Psoas muscle (tissue), 8 donors: ENCODE data around the gene ARAP1. TPM values are rescaled to one million over a fixed set of nuclear protein-coding genes. Genes with fewer than 3 reads are reported as not detected.
A peak's percentile ranks its signal among the peaks of the same experiment; 100 is the strongest.

Experiments used
- ATAC-seq, 4 donors: fragments of 200-7000 bp; cut with Tn5 transposase; one replicate each; pipeline ENCODE4 v1.9.1; 2020; ENCODE audit warnings: moderate library complexity in 3 of 4, mild to moderate bottlenecking in 2 of 4
- DNase-seq, 2 donors: peaks; one replicate each; pipeline ENCODE4 v3.0.0-alpha.2; 2020
- H3K27ac ChIP-seq: fragments of 200-600 bp; one replicate; pipeline ENCODE4 v1.8.0; 2022
- H3K27me3 ChIP-seq, 3 donors: fragments of 200-600 bp in 1 of 3; one replicate each; pipeline versions ENCODE4 v1.6.1 to v1.8.0; 2013 to 2022; ENCODE audit warnings: low read length in 2 of 3, mild to moderate bottlenecking in 2 of 3, moderate library complexity in 1 of 3; ENCODE audit not compliant: insufficient read depth in 3 of 3
- H3K36me3 ChIP-seq, 2 donors: fragments of 200-600 bp in 1 of 2; one replicate each; pipeline versions ENCODE4 v1.6.1 to v1.8.0; 2013 to 2022; ENCODE audit warnings: low read depth in 1 of 2, mild to moderate bottlenecking in 1 of 2, moderate library complexity in 1 of 2; ENCODE audit not compliant: insufficient read depth in 1 of 2
- H3K4me1 ChIP-seq: fragments of 200-600 bp; one replicate; pipeline ENCODE4 v1.8.0; 2022
- H3K4me3 ChIP-seq: fragments of 200-600 bp; one replicate; pipeline ENCODE4 v1.8.0; 2022; ENCODE audit warnings: mild to moderate bottlenecking
- H3K9me3 ChIP-seq: fragments of 200-600 bp; one replicate; pipeline ENCODE4 v1.8.0; 2022
- CTCF ChIP-seq: fragments of 200-600 bp; IDR thresholded peaks from one replicate; pipeline ENCODE4 v1.8.0; 2022; ENCODE audit warnings: antibody characterized with exemption
- WGBS, 3 donors: extraction: QIAGEN DNeasy Blood & Tissue Kit; methylation state at CpG; one replicate each; pipeline versions ENCODE4 v1.1.6 to v1.1.7; 2013; 5-methylcytosine and 5-hydroxymethylcytosine counted together
- intact Hi-C, 2 donors: fragments of 100-400 bp; cut with DNase I; formaldehyde crosslinking; loops; one replicate each; pipeline versions ENCODE4 v1.11.0 to v1.14.2; 2022
- polyA plus RNA-seq, 3 donors: library from polyadenylated mRNA; stranded (reverse); fragments of 200-250 nt; gene quantifications; one replicate each; pipeline ENCODE4 v1.2.3, GENCODE V29; 2013
- total RNA-seq, 4 donors: library from RNA; stranded (reverse); fragmentation: NEBNext Ultra II Directional in 2 of 4; extraction: Animal tissue kit (Norgen Biotek cat#: 25700) in 2 of 4; gene quantifications; one replicate each; pipeline versions ENCODE4 v1.2.1 to v1.2.4, GENCODE V29; 2021 to 2023
- donor health status: healthy with polysubstance abuse.
- donor health status: DM: no; HTN: no; CAD: no; lungs with moderate emphysema.
- donor health status: Bipolar disorder and iron deficiency.
- donor health status: healthy.
- donor health status: DM: yes; HTN: yes; CAD: no.
- donor health status: DM: no; HTN: no; CAD: no.
- donor health status: DM: no; HTN: no; CAD: no.
- donor health status: DM: yes; HTN: yes; CAD: no.

Gene ARAP1
- total and polyA plus RNA-seq, 7 donors = 16.0 to 27.5 (median 18.6) TPM

- H3K27ac ChIP-seq = peak overlapping the region; percentile 9
- no peak for ATAC-seq
- intact Hi-C loops = no loop called here
Observed at GRCh38 chr11:72739240-72740059, 12.8 kb downstream of the ARAP1 start.

GRCh38 chr11:72738199-72739141 is 13.7 kb downstream of the ARAP1 start:
- H3K4me3 ChIP-seq = peak overlapping the region; percentile 4
- H3K4me1 ChIP-seq = peaks cover 12% of the 10 kb centered on the region
- H3K9me3 ChIP-seq = no peaks in the 10 kb centered on the region
- no peaks in the 10 kb centered on the region for H3K27me3 ChIP-seq
- intact Hi-C loops = no loop called here
- no peak for TF ChIP-seq CTCF
- peak in 1 of 4 donors; percentile 22 for ATAC-seq
- H3K27ac ChIP-seq = no peak overlapping the region
- peak; percentile 52 to 63 for DNase-seq
- H3K36me3 ChIP-seq = no peaks in the 10 kb centered on the region
- WGBS, 3 donors = 89 to 93% (median 90%) methylated on average over 11 of the region's 11 CpGs

More at GRCh38 chr11:72739240-72740059, 12.8 kb downstream of the ARAP1 start:
- TF ChIP-seq CTCF = no peak
- 87 to 93% (median 88%) methylated on average over 10 of the region's 10 CpGs for WGBS, 3 donors
- H3K4me3 ChIP-seq = no peak overlapping the region
- peaks cover 12% of the 10 kb centered on the region for H3K4me1 ChIP-seq
- H3K36me3 ChIP-seq = no peaks in the 10 kb centered on the region
- peak in 1 of 2 donors; percentile 51 for DNase-seq
- H3K27me3 ChIP-seq = no peaks in the 10 kb centered on the region
- H3K9me3 ChIP-seq = no peaks in the 10 kb centered on the region

- no peak for ATAC-seq
- 94 to 100% (median 95%) methylated on average over 1 of the region's 1 CpG for WGBS, 3 donors
- H3K36me3 ChIP-seq = no peaks in the 10 kb centered on the region
- DNase-seq = peak in 1 of 2 donors; percentile 6
- no peak overlapping the region for H3K4me3 ChIP-seq
- no peak for TF ChIP-seq CTCF
- intact Hi-C loops = no loop called here
- no peaks in the 10 kb centered on the region for H3K9me3 ChIP-seq
- H3K4me1 ChIP-seq = peaks cover 7% of the 10 kb centered on the region
- peak overlapping the region; percentile 61 for H3K27ac ChIP-seq
- H3K27me3 ChIP-seq = no peaks in the 10 kb centered on the region
Observed at GRCh38 chr11:72737336-72737735, 14.9 kb downstream of the ARAP1 start.

DNA sequence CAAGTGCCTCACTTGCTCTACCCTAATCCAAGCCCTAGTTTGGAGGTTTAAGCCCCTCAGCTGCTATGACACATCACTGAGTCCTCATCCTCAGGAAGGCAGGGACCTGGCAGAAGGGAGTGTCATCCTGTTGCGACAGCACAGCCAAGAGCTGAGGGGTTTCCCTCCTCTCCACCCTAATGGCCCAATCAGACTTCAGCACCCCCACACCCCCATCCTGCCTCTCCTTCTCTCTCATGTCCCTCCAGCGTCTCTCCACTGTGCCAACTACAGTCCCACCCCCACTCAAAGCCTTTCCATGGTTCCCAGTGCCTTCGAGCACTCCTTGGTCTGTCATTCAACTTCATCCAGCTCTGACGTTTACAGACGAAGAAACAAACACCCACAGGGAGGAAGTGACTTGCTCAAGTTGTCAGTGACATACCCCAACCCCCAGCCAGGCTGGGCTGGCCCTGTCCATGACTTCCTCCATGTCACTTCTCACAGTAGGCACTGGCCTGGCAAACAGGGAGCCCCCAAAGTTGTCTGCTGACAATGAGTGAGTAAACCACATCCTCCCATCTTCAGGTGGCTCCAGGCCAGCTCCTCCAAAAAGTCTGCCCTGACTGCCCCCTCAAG is 15.6 kb downstream of the ARAP1 start:
- TF ChIP-seq CTCF = no peak
- H3K27me3 ChIP-seq = no peaks in the 10 kb centered on the region
- H3K36me3 ChIP-seq = no peaks in the 10 kb centered on the region
- no peak overlapping the region for H3K4me3 ChIP-seq
- peak overlapping the region; percentile 61 for H3K27ac ChIP-seq
- H3K9me3 ChIP-seq = no peaks in the 10 kb centered on the region
- DNase-seq (peak; percentile 48 to 71), ATAC-seq (peak; percentile 34 to 64 (median 44))
- H3K4me1 ChIP-seq = peaks cover 3% of the 10 kb centered on the region
- intact Hi-C loops = no loop called here
- 39 to 48% (median 46%) methylated on average over 5 of the region's 5 CpGs for whole genome bisulfite sequencing, 3 donors
